ENCODE results near the gene FAR2.
"Not testable (repeated sequence)": the region's sequence is repeated elsewhere in the genome, so short reads cannot be mapped to it uniquely, and the experiment has no call there.

The FAR2 gene

GRCh38 chr12:29346769-29347421 is 197.8 kb downstream of the FAR2 start:
- no peak for DNase-seq

GRCh38 chr12:29350080-29350479 is 201.0 kb downstream of the FAR2 start:
- DNase-seq, result no peak

- DNase-seq, result no peak
Observed at GRCh38 chr12:29354954-29355353, 205.9 kb downstream of the FAR2 start.

- no peak for DNase-seq
Observed at GRCh38 chr12:29365091-29365490, 216.0 kb downstream of the FAR2 start.

- DNase-seq, result no peak
Observed at GRCh38 chr12:29374012-29374411, 224.9 kb downstream of the FAR2 start.

- no peak for DNase-seq
Observed at GRCh38 chr12:29374913-29375312, 225.8 kb downstream of the FAR2 start.

GRCh38 chr12:29376118-29376517 is 227.0 kb downstream of the FAR2 start:
- DNase-seq, result no peak

GRCh38 chr12:29380536-29381523 is 231.8 kb downstream of the FAR2 start, which contains the start of gene ERGIC2:
Gene ERGIC2 (minus strand): TSS chr12:29381172. CDS start chr12:29371633, 9,539 bp downstream.
- peak; percentile 84 to 88 for DNase-seq

- no peak for DNase-seq
Observed at GRCh38 chr12:29382251-29382650, 233.2 kb downstream of the FAR2 start.

- not testable (repeated sequence) for DNase-seq
Observed at GRCh38 chr12:29385194-29385593, 236.1 kb downstream of the FAR2 start.
